ENCODE data around the gene PGLYRP4. TPM values are rescaled to one million over a fixed set of nuclear protein-coding genes. Genes with fewer than 3 reads are reported as not detected.

PGLYRP4 gene
- polyA plus RNA-seq, 3 donors = not detected

- H3K4me1 Mint-ChIP-seq = peaks cover 66% of the 10 kb centered on the region
- 95% methylated on average over 6 of the region's 10 CpGs for WGBS (ENCODE audit: insufficient coverage)
- H3K27me3 ChIP-seq (ENCODE audit: control insufficient read depth in 2 of 2, insufficient read depth in 2 of 2, low read length in 2 of 2) = no peaks in the 10 kb centered on the region
- H4K20me1 ChIP-seq (ENCODE audit: insufficient read depth, low read length) = no peaks in the 10 kb centered on the region
- H3K4me3 Mint-ChIP-seq = no peak overlapping the region
- peaks cover 37% of the 10 kb centered on the region for H3K79me2 ChIP-seq (ENCODE audit: insufficient read depth, low read length)
- H3K36me3 ChIP-seq (replicated peaks in 1 of 2; ENCODE audit: control insufficient read depth in 1 of 2, insufficient read depth in 2 of 2, low read length in 2 of 2) = no peaks in the 10 kb centered on the region
- no peak for DNase-seq
- TF ChIP-seq CTCF (IDR thresholded peaks at IDR 0.05) = no peak
- peaks cover 17 to 23% (median 20%) of the 10 kb centered on the region in 7 donors for H3K9me3 Mint-ChIP-seq
- no peak overlapping the region for H3K27ac ChIP-seq (ENCODE audit: low read depth in 1 of 2, low read length in 2 of 2)
- peaks cover 56 to 67% of the 10 kb centered on the region in 2 donors for H3K4me1 ChIP-seq (ENCODE audit: control insufficient read depth in 1 of 2, insufficient read depth in 2 of 2, low read length in 2 of 2)
- H3K27ac Mint-ChIP-seq = no peak overlapping the region
- H3K36me3 Mint-ChIP-seq = peaks cover 8 to 11% of the 10 kb centered on the region in 2 donors
- no peak overlapping the region for H3K9ac ChIP-seq (ENCODE audit: insufficient read depth, low read length, poor library complexity, severe bottlenecking)
- H3K27me3 Mint-ChIP-seq (ENCODE audit: low read depth in 3 of 3) = no peaks in the 10 kb centered on the region
- no peak overlapping the region for H3K4me2 ChIP-seq (replicated peaks; ENCODE audit: extremely low read depth, low read length, poor library complexity, severe bottlenecking)
- H2AFZ ChIP-seq (ENCODE audit: insufficient read depth, low read depth, low read length, poor library complexity, severe bottlenecking) = no peak overlapping the region
- intact Hi-C loops (cut with micrococcal nuclease) = no loop called here
- H3K9me3 ChIP-seq (replicated peaks in 1 of 2; ENCODE audit: control insufficient read depth in 1 of 2, insufficient read depth in 1 of 2, low read length in 2 of 2) = peaks cover 0 to 7% of the 10 kb centered on the region in 2 donors
- H3K4me3 ChIP-seq (replicated peaks in 1 of 3; ENCODE audit: low read depth in 2 of 3, low read length in 3 of 3) = no peak overlapping the region
Observed at GRCh38 chr1:153379591-153379990, 30.9 kb upstream of the PGLYRP4 start.

- Histone ChIP-seq H3K27ac (ENCODE audit: low read depth in 1 of 2, low read length in 2 of 2) (peak within 1 kb of the TSS; percentile 58 to 89), H3K27me3 (ENCODE audit: control insufficient read depth in 2 of 2, insufficient read depth in 2 of 2, low read length in 2 of 2) (no peaks in the 10 kb centered on the region), H4K20me1 (ENCODE audit: insufficient read depth, low read length) (no peaks in the 10 kb centered on the region), H3K4me2 (replicated peaks; ENCODE audit: extremely low read depth, low read length, poor library complexity, severe bottlenecking) (peak within 1 kb of the TSS; percentile 83), H3K4me1 (ENCODE audit: control insufficient read depth in 1 of 2, insufficient read depth in 2 of 2, low read length in 2 of 2) (peaks cover 88 to 93% of the 10 kb centered on the region in 2 donors), H3K9ac (ENCODE audit: insufficient read depth, low read length, poor library complexity, severe bottlenecking) (peak within 1 kb of the TSS; percentile 48), H2AFZ (ENCODE audit: insufficient read depth, low read depth, low read length, poor library complexity, severe bottlenecking) (peak within 1 kb of the TSS; percentile 38), H3K4me3 (replicated peaks in 1 of 3; ENCODE audit: low read depth in 2 of 3, low read length in 3 of 3) (peak within 1 kb of the TSS; percentile 19 to 75 (median 46)), H3K9me3 (replicated peaks in 1 of 2; ENCODE audit: control insufficient read depth in 1 of 2, insufficient read depth in 1 of 2, low read length in 2 of 2) (peaks cover 0 to 4% of the 10 kb centered on the region in 2 donors), H3K79me2 (ENCODE audit: insufficient read depth, low read length) (peaks cover 45% of the 10 kb centered on the region), H3K36me3 (replicated peaks in 1 of 2; ENCODE audit: control insufficient read depth in 1 of 2, insufficient read depth in 2 of 2, low read length in 2 of 2) (no peaks in the 10 kb centered on the region)
- Mint-ChIP-seq H3K4me3 (peak within 1 kb of the TSS; percentile 73 to 88), H3K27me3 (ENCODE audit: low read depth in 3 of 3) (no peaks in the 10 kb centered on the region), H3K36me3 (peaks cover 19 to 22% of the 10 kb centered on the region in 2 donors), H3K9me3 (peaks cover 0 to 6% (median 0%) of the 10 kb centered on the region in 7 donors), H3K4me1 (peaks cover 88% of the 10 kb centered on the region), H3K27ac (peak within 1 kb of the TSS; percentile 91 to 98 (median 97))
- no CpG with 5 or more reads among the region's 1 CpG for WGBS (ENCODE audit: insufficient coverage)
- no peak for TF ChIP-seq CTCF (IDR thresholded peaks at IDR 0.05)
- intact Hi-C loops (cut with micrococcal nuclease) = no loop called here
- peak; percentile 73 to 97 (median 90) for DNase-seq
Observed at GRCh38 chr1:153375511-153375910, 26.9 kb upstream of the PGLYRP4 start, which contains the start of gene S100A12. Gene S100A12, minus strand, starts transcription at chr1:153375621. Its CDS starts 1,029 bp downstream, at chr1:153374592.

All from CD14-positive monocyte (primary cell).